Chondrocyte (in vitro differentiated cells): ENCODE measurements around the gene N4BP2. TPM values are rescaled to one million over a fixed set of nuclear protein-coding genes. Genes with fewer than 3 reads are reported as not detected.

Experiments
- DNase-seq: peaks from one replicate; pipeline ENCODE4 v3.0.0; 2021; ENCODE audit warnings: mixed read lengths, low spot score
- H3K27ac Mint-ChIP-seq: one replicate; pipeline ENCODE4 v1.8.0; 2021; ENCODE audit warnings: mild to moderate bottlenecking, moderate library complexity, mixed read lengths; ENCODE audit not compliant: unreplicated experiment
- H3K27me3 Mint-ChIP-seq: 2 replicates; pipeline ENCODE4 v1.8.0; 2021; ENCODE audit warnings: low read depth, mixed read lengths
- H3K36me3 Mint-ChIP-seq: 2 replicates; pipeline ENCODE4 v1.8.0; 2021; ENCODE audit warnings: low read depth, mixed read lengths
- H3K4me1 Mint-ChIP-seq: 2 replicates; pipeline ENCODE4 v1.8.0; 2021; ENCODE audit warnings: low read depth, mild to moderate bottlenecking, mixed read lengths
- H3K4me3 Mint-ChIP-seq: one replicate; pipeline ENCODE4 v1.8.0; 2021; ENCODE audit warnings: mild to moderate bottlenecking, moderate library complexity, mixed read lengths; ENCODE audit not compliant: unreplicated experiment
- H3K9me3 Mint-ChIP-seq: 2 replicates; pipeline ENCODE4 v1.8.0; 2021; ENCODE audit warnings: low read depth, mixed read lengths
- CTCF ChIP-seq: fragments of 200-600 bp; sonication (generic); IDR thresholded peaks from 2 replicates; pipeline ENCODE4 v1.5.0; 2021; ENCODE audit warnings: antibody characterized with exemption, mild to moderate bottlenecking, moderate library complexity
- total RNA-seq: library from RNA; stranded (reverse); gene quantifications from 3 replicates; pipeline ENCODE4 v1.2.1, GENCODE V29; 2021

The N4BP2 gene
- total RNA-seq, 1 donor from 2014 or later, result 7.0 TPM

DNA sequence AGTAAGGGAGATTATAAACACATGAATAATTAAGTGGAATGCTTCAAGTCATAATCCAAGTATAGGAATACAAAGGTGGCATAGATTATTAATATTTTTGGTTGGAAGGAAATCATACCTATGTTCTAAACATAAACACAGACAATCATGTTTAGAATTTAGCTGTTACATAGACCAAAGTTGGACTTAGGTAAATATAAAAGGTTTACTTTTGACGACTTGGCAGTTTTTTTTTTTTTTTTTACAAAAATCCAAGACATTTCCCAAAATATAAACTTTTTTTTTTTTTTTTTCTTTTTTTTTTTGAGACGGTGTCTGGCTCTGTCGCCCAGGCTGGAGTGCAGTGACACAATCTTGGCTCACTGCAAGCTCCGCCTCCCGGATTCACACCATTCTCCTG, 3.5 kb upstream of the N4BP2 start:
- Mint-ChIP-seq H3K36me3 (no peaks in the 10 kb centered on the region), H3K27me3 (no peaks in the 10 kb centered on the region), H3K9me3 (no peaks in the 10 kb centered on the region), H3K27ac (no peak overlapping the region), H3K4me3 (no peak overlapping the region), H3K4me1 (peaks cover 14% of the 10 kb centered on the region)
- DNase-seq, result no peak
- TF ChIP-seq CTCF, result no peak

- H3K4me1 Mint-ChIP-seq, result peaks cover 19% of the 10 kb centered on the region
- peak overlapping the region; percentile 94 for H3K27ac Mint-ChIP-seq
- H3K36me3 Mint-ChIP-seq, result no peaks in the 10 kb centered on the region
- TF ChIP-seq CTCF, result no peak
- H3K27me3 Mint-ChIP-seq, result no peaks in the 10 kb centered on the region
- no peaks in the 10 kb centered on the region for H3K9me3 Mint-ChIP-seq
- DNase-seq, result no peak
- peak overlapping the region; percentile 72 for H3K4me3 Mint-ChIP-seq
These were observed 1.2 kb upstream of the N4BP2 start for GRCh38 chr4:40055511-40055862.

DNA sequence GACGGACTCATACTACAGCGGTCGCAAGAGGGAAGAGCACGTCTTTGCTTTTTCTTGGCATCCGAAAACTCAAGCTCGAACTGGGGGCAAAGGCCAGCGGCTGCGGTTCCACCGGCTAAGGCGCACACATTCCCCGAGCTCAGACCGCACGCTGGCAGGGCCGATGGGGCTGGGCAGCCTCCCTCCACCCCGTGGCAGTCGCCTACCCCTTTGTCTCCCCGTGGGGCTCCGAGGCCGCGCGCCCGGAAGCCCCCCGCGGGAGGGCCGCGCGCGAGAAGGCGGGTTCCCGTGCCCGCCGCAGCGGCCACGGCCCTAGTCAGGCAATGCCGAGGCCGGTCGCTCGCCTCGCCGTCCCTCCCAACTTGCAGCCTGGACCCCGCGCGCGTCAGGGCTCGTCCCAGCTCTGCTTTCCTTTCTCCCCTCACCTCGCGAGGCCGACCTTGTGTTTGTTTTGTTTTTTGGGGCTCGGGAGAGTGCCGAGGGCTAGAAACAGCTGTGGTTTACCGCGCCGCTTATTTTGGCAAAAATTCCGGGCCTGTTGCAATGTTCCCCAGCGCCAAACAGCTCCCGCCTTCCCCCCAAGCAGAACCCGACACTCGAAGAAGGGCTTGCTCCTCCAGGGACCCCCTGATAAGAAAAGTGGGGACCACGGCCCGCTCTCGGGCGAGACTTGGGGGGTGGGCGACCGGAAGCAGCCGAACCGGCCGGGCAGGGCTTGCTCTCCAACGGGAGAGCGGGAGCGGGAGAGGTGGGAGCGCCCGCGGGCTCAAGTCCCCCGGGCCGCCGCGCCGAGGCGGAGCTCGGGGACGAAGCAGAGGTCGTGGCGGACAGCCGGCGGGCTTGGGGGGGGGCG, 561 bp upstream of the N4BP2 start:
- Mint-ChIP-seq H3K27ac (peak overlapping the region; percentile 97), H3K9me3 (no peaks in the 10 kb centered on the region), H3K36me3 (no peaks in the 10 kb centered on the region), H3K27me3 (no peaks in the 10 kb centered on the region), H3K4me3 (peak overlapping the region; percentile 87), H3K4me1 (peaks cover 19% of the 10 kb centered on the region)
- no peak for TF ChIP-seq CTCF
- peak; percentile 94 for DNase-seq

DNA sequence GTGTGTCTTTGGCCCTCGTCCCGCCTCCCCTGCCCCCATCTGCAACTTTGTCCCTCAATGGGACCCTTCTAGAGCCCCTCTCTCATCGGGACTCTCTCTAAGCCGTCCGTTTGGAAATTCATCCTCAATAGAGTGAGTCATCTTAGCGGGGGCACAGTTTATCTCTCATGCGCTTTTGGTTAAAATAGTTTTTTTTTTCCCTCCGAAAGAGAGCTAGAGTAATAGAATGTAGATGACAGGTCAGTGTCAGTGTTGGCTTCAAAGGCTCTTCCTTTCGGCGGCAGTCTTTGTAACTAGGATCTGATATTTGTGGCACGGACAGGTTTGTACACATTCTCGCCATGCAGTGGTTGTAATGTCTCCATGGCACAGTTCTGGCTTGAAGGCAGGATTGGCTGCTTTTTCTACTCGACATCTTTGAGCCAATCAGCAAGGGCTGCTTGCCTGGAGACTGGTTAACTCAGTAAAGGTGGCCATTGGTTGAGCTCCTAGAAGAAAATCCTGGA, 989 bp downstream of the N4BP2 start:
- Mint-ChIP-seq H3K4me3 (peak overlapping the region; percentile 91), H3K4me1 (peaks cover 15% of the 10 kb centered on the region), H3K36me3 (peaks cover 2% of the 10 kb centered on the region), H3K9me3 (no peaks in the 10 kb centered on the region), H3K27ac (peak overlapping the region; percentile 99), H3K27me3 (no peaks in the 10 kb centered on the region)
- no peak for DNase-seq
- no peak for TF ChIP-seq CTCF

DNA sequence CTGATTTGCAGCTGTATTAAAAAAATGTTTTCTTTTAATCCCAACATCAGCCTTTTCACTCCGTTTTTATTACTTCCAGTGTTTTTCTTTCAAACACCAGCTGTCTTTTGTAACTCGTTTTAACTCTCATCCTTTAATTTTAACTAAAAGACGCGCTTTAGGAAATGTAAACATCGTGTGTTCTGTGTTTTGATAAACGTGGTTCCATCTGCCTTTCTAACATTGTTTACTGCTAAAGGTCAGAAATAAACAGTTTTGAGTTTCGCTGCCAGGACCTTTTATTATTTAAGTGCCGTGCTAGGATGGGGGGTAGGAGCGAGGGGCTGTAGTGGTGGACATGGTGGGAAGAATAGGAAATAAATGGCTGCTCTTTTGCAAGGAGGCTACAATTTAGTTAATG, 1.5 kb downstream of the N4BP2 start:
- Mint-ChIP-seq H3K4me1 (peaks cover 15% of the 10 kb centered on the region), H3K27me3 (no peaks in the 10 kb centered on the region), H3K4me3 (peak overlapping the region; percentile 91), H3K27ac (peak overlapping the region; percentile 99), H3K36me3 (peaks cover 2% of the 10 kb centered on the region), H3K9me3 (no peaks in the 10 kb centered on the region)
- DNase-seq, result no peak
- TF ChIP-seq CTCF, result no peak
